NCI-H69 (cell line): ENCODE results near the gene NOC3L.

ENCODE experiments used
- DNase-seq: peaks from one replicate; lab custom pipeline; 2025; lab: John Stamatoyannopoulos, UW

The NOC3L gene

DNA sequence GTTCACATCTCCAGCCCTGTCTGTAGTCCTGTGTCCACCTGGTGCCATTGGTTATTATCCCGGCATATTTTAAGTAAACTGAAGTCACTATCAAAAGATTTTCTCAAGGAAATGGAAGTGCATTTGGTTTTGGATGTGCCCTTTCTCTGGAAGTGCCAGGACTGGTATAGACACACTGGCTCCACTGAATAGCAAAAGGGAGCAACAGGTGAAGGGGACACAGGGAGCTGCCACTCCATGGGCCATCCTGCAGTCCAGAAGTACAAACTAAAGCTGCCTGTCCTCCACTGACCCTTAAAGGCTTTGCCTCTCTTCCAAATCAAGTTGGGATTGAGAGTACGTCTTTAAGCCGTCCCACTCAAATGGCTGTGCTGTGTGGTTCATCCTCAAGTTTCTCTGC, 62.7 kb downstream of the NOC3L start:
- no peak for DNase-seq

DNA sequence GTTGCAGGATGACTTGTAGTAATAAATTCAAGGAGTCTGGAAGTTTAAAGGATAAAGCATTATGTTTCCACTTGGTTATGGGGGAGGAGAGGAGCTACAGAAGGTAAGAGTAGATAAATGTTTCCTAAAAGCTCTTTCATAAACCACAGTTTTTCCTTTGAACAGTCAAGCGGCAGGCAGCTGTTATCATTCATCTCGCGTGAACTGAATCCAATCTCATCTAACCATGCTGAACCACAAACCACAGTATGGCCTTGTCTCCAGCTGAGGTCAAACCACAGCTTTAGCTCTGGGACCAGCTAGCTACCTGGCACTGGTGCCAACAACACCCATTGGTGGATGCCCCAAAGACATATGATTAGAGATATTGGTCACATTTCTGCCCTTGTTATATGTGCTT, 63.3 kb downstream of the NOC3L start:
- DNase-seq: no peak

DNA sequence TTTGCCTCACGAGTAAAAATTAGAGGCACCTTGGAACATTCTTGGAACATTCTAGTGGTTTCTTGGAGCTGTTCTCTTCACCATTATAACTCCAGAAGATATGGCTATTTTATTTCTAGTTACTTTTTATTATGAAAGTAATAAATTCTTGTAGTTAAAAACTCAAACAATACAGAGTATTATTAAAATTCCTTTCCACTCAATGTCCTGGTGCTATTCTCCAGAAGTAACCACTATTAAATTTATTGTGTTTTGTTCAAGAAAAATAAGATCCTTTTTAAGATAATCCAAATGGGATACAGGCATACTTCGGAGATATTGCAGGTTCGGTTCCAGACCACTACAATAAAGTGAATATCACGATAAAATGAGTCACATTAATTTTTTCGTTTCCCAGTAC, 68.6 kb downstream of the NOC3L start:
- DNase-seq: no peak

DNA sequence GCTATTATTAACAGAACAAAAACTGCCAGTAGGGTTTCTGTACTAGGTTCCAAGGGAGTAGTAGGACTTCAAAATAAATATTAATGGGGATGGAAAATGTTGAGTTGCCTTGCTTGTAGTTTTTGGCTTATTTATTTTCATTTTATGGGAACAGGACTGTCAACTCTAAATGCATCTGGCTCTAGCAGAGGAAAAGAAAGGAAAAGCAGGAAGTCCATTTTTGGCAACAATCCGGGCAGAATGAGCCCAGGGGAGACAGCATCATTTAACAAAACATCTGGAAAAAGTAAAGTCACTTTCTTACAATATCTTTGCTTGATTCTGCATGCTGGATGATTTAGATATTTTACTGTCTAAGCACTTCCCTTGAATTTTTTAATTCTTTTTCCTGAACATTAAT, 69.4 kb downstream of the NOC3L start:
- no peak for DNase-seq

DNA sequence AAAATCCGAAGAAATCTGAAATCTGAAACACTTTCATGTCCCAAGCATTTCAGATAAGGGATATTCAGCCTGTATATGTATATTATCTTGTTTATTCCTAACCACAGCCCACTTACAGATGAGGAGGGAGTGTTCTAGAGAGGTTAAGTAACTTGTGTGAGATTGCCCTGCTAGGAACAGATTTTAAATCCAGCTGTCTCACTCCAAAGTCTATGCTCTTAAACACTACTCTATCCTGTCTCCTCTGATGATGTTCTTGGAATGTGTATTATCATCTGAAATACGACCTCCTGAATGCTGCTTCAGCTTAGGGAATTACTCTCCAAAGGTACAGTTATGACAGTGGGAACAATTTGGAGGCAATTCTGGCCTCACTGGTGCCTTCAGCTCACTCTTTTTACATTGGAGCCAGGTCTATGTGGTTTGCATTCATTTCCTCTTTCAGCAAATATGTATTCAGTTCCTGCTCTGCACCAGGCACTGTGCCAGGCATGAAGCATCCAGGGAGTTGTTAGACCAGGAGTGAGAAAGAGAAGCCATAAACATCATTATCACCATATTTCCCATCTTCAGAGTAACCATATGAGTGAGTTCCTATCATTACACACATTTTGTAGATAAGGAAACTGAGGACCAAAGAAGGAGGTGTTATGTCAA, 70.2 kb downstream of the NOC3L start:
- no peak for DNase-seq

DNA sequence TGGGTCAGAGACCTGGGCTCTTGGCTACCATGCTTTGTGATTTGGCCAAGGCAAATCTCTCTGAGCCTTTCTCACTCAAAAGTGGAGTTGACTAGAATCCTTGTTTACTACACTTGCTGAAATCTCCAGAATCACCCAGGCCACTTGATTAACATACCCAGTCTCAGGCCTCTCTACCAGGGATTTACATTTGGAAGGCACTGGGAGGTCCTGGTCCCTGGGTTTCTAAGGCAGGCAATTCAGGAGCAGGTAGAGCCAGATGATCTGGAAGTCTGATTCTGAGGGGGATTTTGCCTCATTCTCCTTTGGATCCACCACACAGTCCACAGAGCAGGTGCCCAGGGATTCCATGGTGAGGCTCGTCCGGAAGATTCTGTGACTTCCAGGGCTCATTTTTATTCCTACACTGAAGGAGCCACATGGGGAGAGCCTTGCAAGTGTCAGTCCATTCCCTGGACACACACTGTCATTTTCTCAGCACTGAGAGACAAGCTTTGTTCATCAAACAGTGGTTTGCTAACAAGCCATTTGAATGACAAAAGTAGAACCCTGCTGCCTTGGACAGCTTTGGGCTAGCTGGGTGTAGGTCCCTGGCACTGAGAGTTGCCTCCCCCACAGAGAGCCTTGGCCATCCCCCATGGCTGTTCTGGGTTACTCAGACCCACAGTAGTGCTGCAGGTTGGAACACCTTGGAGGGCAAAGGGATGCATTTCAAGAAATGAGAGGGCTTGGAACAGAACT, 74.2 kb downstream of the NOC3L start:
- DNase-seq: no peak

DNA sequence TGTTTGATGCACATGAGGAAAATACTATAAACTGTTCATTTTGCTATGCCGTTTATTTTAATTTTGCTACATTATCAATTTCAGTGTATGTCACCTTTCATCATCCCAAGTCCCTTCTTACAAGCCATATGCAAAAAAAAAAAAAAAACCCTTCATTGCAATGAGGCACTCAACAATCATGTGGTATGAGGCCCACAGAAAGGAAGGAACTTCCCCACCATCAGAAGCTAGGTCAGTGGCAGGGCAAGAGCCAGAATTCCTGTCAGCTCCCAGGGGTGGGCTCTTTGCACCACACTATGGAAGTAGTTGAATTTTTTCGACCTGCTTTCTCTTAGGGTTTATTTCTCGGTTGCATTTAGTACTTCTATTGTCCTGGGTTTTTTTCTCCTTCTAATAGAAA, 75.4 kb downstream of the NOC3L start:
- no peak for DNase-seq

DNA sequence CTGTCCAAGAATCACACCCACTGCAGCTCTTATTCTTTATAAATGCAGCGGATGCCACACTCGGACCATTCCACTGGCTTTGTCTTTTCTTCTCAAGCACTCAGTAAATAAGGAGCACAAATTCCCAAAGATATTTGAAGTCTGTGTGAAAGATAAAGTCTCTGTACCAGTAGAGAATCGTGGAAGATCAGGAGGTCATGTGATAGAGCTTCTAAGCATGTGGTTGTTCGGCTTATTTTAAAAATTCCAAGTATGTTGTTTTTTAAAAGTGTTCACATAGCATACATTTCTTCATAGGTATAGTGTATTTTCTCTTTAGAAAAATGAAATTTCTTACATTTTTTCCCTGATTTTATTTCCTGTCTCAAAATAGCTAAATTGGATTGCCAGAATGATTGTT, 75.8 kb downstream of the NOC3L start:
- DNase-seq: no peak

DNA sequence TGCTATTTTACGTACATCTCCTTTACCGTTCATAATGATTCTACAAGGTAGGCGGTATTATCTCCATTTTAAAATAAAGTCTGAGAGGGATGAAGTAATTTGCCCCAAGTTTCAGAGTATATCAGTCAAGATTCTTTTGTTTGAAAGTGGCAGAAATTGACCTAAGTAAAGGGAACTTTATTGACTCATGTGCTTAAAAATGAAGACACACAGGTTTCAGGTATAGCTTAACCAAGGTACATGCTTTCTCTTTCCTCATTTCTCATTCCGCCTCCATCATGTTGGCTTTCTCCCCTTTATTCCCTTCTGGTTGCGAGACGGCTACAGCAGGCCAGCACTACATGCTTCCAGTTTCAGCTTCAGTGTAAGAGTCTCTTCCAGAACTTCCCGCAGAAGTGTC, 77.5 kb downstream of the NOC3L start:
- no peak for DNase-seq
